HEK293 (cell line): Measurements from ENCODE around the gene SEMA3A.

Experiments used
- CTCF ChIA-PET: fragments of 350-600 bp; formaldehyde crosslinking; extraction: SDS; loops from one replicate; lab custom pipeline; 2021; ENCODE audit warnings: antibody characterized with exemption; lab: Yijun Ruan, JAX
- POLR2A ChIA-PET: fragments of 300-600 bp; formaldehyde crosslinking; extraction: SDS; loops from one replicate; lab custom pipeline; 2020; ENCODE audit warnings: antibody characterized with exemption, inconsistent platforms; lab: Yijun Ruan, JAX
- H3K27ac ChIP-seq: fragments of 200-500 bp; sonication (Bioruptor generic); 2 replicates; pipeline ENCODE4 v1.5.1; 2014; ENCODE audit warnings: low read depth, low read length, control low read depth, inconsistent platforms; ENCODE audit errors: extremely low read depth
- H3K36me3 ChIP-seq, 2 experiments: fragments of 200-500 bp in 1 of 2; sonication (Bioruptor generic) in 1 of 2; 1 replicate in 1 of 2; 2 replicates in 1 of 2; pipeline ENCODE4 v1.5.1; 2014 to 2017; ENCODE audit warnings: inconsistent platforms in 2 of 2, low read length in 2 of 2; ENCODE audit not compliant: control insufficient read depth in 2 of 2, insufficient read depth in 1 of 2
- H3K4me1 ChIP-seq: fragments of 200-500 bp; sonication (Bioruptor generic); 2 replicates; pipeline ENCODE4 v1.5.1; 2014; ENCODE audit warnings: mild to moderate bottlenecking, low read length, inconsistent platforms; ENCODE audit not compliant: control insufficient read depth, insufficient read depth
- H3K4me3 ChIP-seq: 2 replicates; pipeline ENCODE4 v1.5.1; 2011; ENCODE audit warnings: low read depth, mild to moderate bottlenecking, control low read depth, low read length, moderate library complexity
- H3K9me3 ChIP-seq: fragments of 200-500 bp; sonication (Bioruptor generic); 2 replicates; pipeline ENCODE4 v1.5.1; 2014; ENCODE audit warnings: low read depth, low read length, inconsistent platforms; ENCODE audit not compliant: control insufficient read depth, insufficient read depth
- GLIS1 ChIP-seq: fragments of 450-650 bp; formaldehyde crosslinking; IDR thresholded peaks from 2 replicates; pipeline ENCODE4 v1.5.1; 2016; ENCODE audit warnings: missing biosample characterization, missing genetic modification characterization
- HOXD13 ChIP-seq: sonication (generic); formaldehyde crosslinking; IDR thresholded peaks from 2 replicates; pipeline ENCODE4 v1.8.0; 2022; ENCODE audit warnings: missing genetic modification reagents, borderline replicate concordance
- KLF7 ChIP-seq: fragments of 450-650 bp; formaldehyde crosslinking; IDR thresholded peaks from 2 replicates; pipeline ENCODE4 v1.5.1; 2016; ENCODE audit warnings: missing biosample characterization, missing genetic modification characterization, borderline replicate concordance
- SCRT2 ChIP-seq: fragments of 450-650 bp; formaldehyde crosslinking; IDR thresholded peaks from 2 replicates; pipeline ENCODE4 v1.5.1; 2016; ENCODE audit warnings: missing biosample characterization, missing genetic modification characterization
- SP2 ChIP-seq: fragments of 450-650 bp; formaldehyde crosslinking; IDR thresholded peaks from 2 replicates; pipeline ENCODE4 v1.5.1; 2016; ENCODE audit warnings: missing biosample characterization, missing genetic modification characterization
- SP3 ChIP-seq: fragments of 450-650 bp; formaldehyde crosslinking; IDR thresholded peaks from 2 replicates; pipeline ENCODE4 v1.5.1; 2016; ENCODE audit warnings: missing biosample characterization, missing genetic modification characterization
- ZFP41 ChIP-seq: fragments of 450-650 bp; formaldehyde crosslinking; IDR thresholded peaks from 2 replicates; pipeline ENCODE4 v1.5.1; 2016; ENCODE audit warnings: missing biosample characterization, missing genetic modification characterization, borderline replicate concordance
- ZNF132 ChIP-seq: fragments of 450-650 bp; formaldehyde crosslinking; IDR thresholded peaks from 2 replicates; pipeline ENCODE4 v1.5.1; 2017; ENCODE audit warnings: missing biosample characterization, missing genetic modification characterization, borderline replicate concordance
- ZNF138 ChIP-seq: fragments of 450-650 bp; formaldehyde crosslinking; IDR thresholded peaks from 2 replicates; pipeline ENCODE4 v1.5.1; 2016; ENCODE audit warnings: missing biosample characterization, missing genetic modification characterization, borderline replicate concordance
- ZNF169 ChIP-seq: fragments of 450-650 bp; formaldehyde crosslinking; IDR thresholded peaks from 2 replicates; pipeline ENCODE4 v1.5.1; 2016; ENCODE audit warnings: missing biosample characterization, missing genetic modification characterization
- ZNF302 ChIP-seq: fragments of 450-650 bp; formaldehyde crosslinking; IDR thresholded peaks from 2 replicates; pipeline ENCODE4 v1.5.1; 2016; ENCODE audit warnings: missing biosample characterization, missing genetic modification characterization, low read depth
- ZNF335 ChIP-seq: fragments of 450-650 bp; formaldehyde crosslinking; conservative IDR thresholded peaks from 2 replicates; pipeline ENCODE4 v1.5.1; 2016; ENCODE audit warnings: missing biosample characterization, missing genetic modification characterization
- ZNF423 ChIP-seq: fragments of 450-650 bp; formaldehyde crosslinking; IDR thresholded peaks from 2 replicates; pipeline ENCODE4 v1.5.1; 2016; ENCODE audit warnings: missing biosample characterization, missing genetic modification characterization
- ZNF510 ChIP-seq: fragments of 450-650 bp; formaldehyde crosslinking; IDR thresholded peaks from 2 replicates; pipeline ENCODE4 v1.5.1; 2018; ENCODE audit warnings: mild to moderate bottlenecking, missing genetic modification characterization, missing biosample characterization; ENCODE audit not compliant: insufficient replicate concordance
- ZNF548 ChIP-seq: fragments of 450-650 bp; formaldehyde crosslinking; IDR thresholded peaks from 2 replicates; pipeline ENCODE4 v1.5.1; 2016; ENCODE audit warnings: missing biosample characterization, missing genetic modification characterization
- ZNF555 ChIP-seq: fragments of 450-650 bp; formaldehyde crosslinking; conservative IDR thresholded peaks from 2 replicates; pipeline ENCODE4 v1.5.1; 2017; ENCODE audit warnings: missing biosample characterization, mild to moderate bottlenecking, missing genetic modification characterization, inconsistent platforms
- ZNF623 ChIP-seq: fragments of 450-650 bp; formaldehyde crosslinking; IDR thresholded peaks from 2 replicates; pipeline ENCODE4 v1.5.1; 2016; ENCODE audit warnings: missing biosample characterization, missing genetic modification characterization
- ZNF624 ChIP-seq: fragments of 450-650 bp; formaldehyde crosslinking; IDR thresholded peaks from 2 replicates; pipeline ENCODE4 v1.5.1; 2017; ENCODE audit warnings: missing biosample characterization, missing genetic modification characterization
- ZNF791 ChIP-seq: fragments of 450-650 bp; formaldehyde crosslinking; IDR thresholded peaks from 2 replicates; pipeline ENCODE4 v1.5.1; 2016; ENCODE audit warnings: missing biosample characterization, missing genetic modification characterization
- TF ChIP-seq, protein P1 (sequence below): fragments of 450-650 bp; formaldehyde crosslinking; IDR thresholded peaks from 2 replicates; pipeline ENCODE4 v1.5.1; 2017; ENCODE audit warnings: missing biosample characterization, missing genetic modification characterization
- TF ChIP-seq, protein P2 (sequence below): fragments of 450-650 bp; formaldehyde crosslinking; IDR thresholded peaks from 2 replicates; pipeline ENCODE4 v1.5.1; 2016; ENCODE audit warnings: missing biosample characterization, missing genetic modification characterization

Gene SEMA3A

DNA sequence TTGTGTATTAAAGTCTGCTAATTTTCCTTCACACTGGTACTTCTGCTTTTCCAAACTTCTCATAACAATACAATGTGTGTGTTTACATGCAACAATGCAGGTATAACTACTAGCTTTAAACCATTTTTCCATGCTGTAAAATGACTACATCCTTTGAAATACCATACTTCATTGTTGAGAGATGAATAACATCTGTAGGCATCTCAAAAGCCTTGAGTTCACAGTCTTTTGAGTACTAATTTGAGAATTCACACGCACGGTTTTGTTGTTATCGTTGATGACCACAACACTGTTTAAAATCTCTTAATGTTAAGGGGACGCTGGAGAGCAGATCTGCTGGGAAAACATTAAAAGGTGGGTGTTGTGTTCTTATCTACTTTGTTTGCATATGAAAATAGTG lies 37.4 kb downstream of the SEMA3A start:
- Histone ChIP-seq H3K4me3 (no peak overlapping the region), H3K4me1 (peaks cover 26% of the 10 kb centered on the region)
- CTCF ChIA-PET = no interaction called here
- TF ChIP-seq ZNF132 (tag by site-specific recombination) (no peak), ZNF423 (tag by site-specific recombination) (no peak), HOXD13 (CRISPR knock-in tag) (no peak), ZNF555 (tag by site-specific recombination) (no peak), ZNF169 (tag by site-specific recombination) (no peak), ZFP41 (tag by site-specific recombination) (no peak), ZNF510 (tag by site-specific recombination) (no peak), ZNF624 (tag by site-specific recombination) (no peak), GLIS1 (tag by site-specific recombination) (no peak), ZNF623 (tag by site-specific recombination) (no peak), SP2 (no peak), KLF7 (tag by site-specific recombination) (no peak)
- TF ChIP-seq, protein P1, sequence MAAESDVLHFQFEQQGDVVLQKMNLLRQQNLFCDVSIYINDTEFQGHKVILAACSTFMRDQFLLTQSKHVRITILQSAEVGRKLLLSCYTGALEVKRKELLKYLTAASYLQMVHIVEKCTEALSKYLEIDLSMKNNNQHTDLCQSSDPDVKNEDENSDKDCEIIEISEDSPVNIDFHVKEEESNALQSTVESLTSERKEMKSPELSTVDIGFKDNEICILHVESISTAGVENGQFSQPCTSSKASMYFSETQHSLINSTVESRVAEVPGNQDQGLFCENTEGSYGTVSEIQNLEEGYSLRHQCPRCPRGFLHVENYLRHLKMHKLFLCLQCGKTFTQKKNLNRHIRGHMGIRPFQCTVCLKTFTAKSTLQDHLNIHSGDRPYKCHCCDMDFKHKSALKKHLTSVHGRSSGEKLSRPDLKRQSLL (tag by site-specific recombination) = no peak
- TF ChIP-seq, protein P2, sequence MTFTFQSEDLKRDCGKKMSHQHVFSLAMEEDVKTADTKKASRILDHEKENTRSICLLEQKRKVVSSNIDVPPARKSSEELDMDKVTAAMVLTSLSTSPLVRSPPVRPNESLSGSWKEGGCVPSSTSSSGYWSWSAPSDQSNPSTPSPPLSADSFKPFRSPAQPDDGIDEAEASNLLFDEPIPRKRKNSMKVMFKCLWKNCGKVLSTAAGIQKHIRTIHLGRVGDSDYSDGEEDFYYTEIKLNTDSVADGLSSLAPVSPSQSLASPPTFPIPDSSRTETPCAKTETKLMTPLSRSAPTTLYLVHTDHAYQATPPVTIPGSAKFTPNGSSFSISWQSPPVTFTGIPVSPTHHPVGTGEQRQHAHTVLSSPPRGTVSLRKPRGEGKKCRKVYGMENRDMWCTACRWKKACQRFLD = no peak
- TF ChIP-seq, all 188 proteins: peak for 0
- POLR2A ChIA-PET = no interaction called here
- no peaks in the 10 kb centered on the region for H3K9me3 ChIP-seq
- no peak overlapping the region for H3K27ac ChIP-seq
- no peaks in the 10 kb centered on the region for H3K36me3 ChIP-seq

DNA sequence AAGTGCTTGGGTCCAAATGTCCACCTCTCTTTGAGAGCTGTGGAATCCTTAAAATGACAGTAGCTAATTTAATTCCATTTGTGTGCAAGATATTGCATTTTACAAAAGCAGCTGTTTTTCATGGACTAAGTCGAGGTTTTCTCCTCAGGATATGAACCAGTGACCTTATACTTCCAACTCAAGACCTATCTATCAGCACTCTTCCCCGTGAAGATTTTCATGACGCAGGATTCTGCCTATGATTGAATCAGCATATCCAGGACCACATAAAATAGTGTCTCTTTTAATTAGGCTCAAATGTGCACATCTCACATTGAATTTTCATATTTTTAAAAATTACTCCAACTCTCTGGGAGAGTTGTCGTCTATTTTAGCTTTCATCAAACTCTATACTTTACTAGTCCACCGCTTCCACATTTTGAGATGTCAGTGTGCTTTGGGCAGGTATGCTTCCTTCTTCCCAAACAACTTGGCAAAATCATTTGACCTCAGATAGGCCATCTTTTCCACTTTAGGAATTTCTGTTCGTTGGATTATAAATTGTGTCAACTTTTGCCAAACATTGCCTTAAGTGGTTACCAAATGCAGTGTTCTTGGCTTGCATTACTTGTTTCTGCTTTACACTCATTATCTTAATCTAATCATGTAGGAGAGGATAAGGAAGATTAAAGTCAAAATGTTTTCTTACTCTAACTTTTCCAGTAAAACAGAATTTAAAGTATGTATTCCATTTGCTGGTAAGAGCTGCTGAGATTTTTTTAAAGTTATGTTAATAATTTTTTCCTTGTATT lies 39.4 kb downstream of the SEMA3A start:
- TF ChIP-seq ZNF791 (tag by site-specific recombination) = no peak
- no peak for TF ChIP-seq ZNF335 (tag by site-specific recombination)
- no peak for TF ChIP-seq SP3 (tag by site-specific recombination)
- H3K9me3 ChIP-seq = no peaks in the 10 kb centered on the region
- peaks cover 18% of the 10 kb centered on the region for H3K4me1 ChIP-seq
- no peak overlapping the region for H3K4me3 ChIP-seq
- no peak overlapping the region for H3K27ac ChIP-seq
- ChIA-PET POLR2A (no interaction called here), CTCF (interaction anchor here (0.6 kb wide), 1 partner anchor 1589 kb away, joined by 5 read pairs; no protein-coding TSS in a partner anchor)
- H3K36me3 ChIP-seq = no peaks in the 10 kb centered on the region

DNA sequence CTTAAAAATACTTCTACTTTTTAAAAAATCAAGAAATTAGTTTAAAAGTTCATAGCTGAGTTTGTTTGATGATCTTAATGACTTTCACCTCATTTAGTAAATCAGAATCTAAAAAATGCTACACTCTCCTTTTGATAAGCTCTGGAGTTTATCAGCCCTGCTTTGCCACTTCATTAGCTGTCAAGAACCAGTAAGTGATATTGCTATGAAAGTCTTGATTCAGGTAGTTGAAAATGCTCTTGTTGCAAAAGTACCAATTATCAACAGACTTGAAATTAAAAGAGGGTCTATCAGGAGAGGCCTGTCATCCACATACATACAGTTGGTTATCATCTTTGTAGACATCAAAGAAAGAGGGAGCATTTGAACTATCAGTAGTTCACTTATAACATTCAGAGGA lies 41.6 kb downstream of the SEMA3A start:
- H3K4me1 ChIP-seq = peaks cover 28% of the 10 kb centered on the region
- no peaks in the 10 kb centered on the region for H3K9me3 ChIP-seq
- no peak overlapping the region for H3K27ac ChIP-seq
- CTCF ChIA-PET = interaction anchor here (0.8 kb wide), 1 partner anchor 10 kb away, joined by 3 read pairs; no protein-coding TSS in a partner anchor
- TF ChIP-seq ZNF138 (tag by site-specific recombination) (no peak), ZNF302 (no peak), SCRT2 (tag by site-specific recombination) (no peak), ZNF548 (no peak)
- no peak overlapping the region for H3K4me3 ChIP-seq
- POLR2A ChIA-PET = no interaction called here
- H3K36me3 ChIP-seq = no peaks in the 10 kb centered on the region
